ENCODE results near the gene VAPA.

VAPA gene

DNA sequence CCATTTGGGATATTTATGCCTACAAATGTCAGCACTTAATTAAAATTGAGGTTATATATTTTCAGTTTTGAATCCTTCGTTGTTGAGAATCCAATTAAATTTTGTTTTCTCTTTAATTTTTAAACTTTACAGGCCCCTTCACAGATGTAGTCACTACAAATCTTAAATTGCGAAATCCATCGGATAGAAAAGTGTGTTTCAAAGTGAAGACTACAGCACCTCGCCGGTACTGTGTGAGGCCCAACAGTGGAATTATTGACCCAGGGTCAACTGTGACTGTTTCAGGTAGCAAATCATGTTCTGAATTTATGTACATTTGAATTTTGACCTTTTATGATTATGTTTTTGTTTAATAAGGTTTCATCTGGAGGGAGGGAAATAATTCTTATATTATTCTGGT, 17.9 kb downstream of the VAPA start:
- in situ Hi-C loops (cut with MboI; ENCODE audit: low sequenced_read_pairs), result no loop called here

GRCh38 chr18:9933865-9934264, 20.0 kb downstream of the VAPA start:
- in situ Hi-C loops (cut with MboI; ENCODE audit: low sequenced_read_pairs), result no loop called here

- in situ Hi-C loops (cut with MboI; ENCODE audit: low sequenced_read_pairs), result no loop called here
Measured at GRCh38 chr18:9934274-9934673, 20.5 kb downstream of the VAPA start.

- in situ Hi-C loops (cut with MboI; ENCODE audit: low sequenced_read_pairs), result no loop called here
Measured at GRCh38 chr18:9941103-9941502, 27.3 kb downstream of the VAPA start.

- in situ Hi-C loops (cut with MboI; ENCODE audit: low sequenced_read_pairs), result no loop called here
Measured at GRCh38 chr18:9941660-9942059, 27.8 kb downstream of the VAPA start.

GRCh38 chr18:9943311-9943710, 29.5 kb downstream of the VAPA start:
- in situ Hi-C loops (cut with MboI; ENCODE audit: low sequenced_read_pairs), result no loop called here

DNA sequence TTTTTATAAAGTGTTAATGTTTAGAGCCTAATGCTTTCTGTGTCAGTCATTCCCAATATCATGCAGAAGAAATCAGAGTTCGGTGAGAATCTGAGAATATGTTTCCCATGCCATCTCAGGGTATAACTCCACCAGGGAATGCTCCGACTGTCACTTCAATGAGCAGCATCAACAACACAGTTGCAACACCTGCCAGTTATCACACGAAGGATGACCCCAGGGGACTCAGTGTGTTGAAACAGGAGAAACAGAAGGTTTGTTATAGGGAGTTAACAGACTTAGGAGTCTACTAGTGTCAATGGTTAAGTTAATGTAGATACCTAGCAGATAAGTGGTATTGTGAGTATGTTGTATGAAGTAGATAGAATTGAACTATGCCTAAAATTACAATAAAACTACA, 31.0 kb downstream of the VAPA start:
- in situ Hi-C loops (cut with MboI; ENCODE audit: low sequenced_read_pairs), result no loop called here

DNA sequence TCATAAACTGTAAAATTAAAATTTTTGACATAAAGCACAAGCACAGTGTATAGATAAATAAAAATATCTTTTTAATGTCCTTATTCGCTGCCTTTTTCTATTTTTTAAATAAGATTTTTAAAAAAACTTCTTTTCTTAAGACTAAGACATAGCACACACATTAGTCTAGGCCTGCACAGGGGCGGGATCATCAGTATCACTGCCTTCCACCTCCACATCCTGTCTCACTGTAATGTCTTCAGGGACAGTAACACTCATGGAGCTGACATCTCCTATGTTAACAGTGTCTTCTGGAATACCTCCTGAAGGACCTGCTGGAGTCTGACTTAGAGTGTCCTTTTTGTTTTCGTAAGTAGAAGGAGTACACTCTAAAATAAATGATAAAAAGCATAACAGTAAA, 33.0 kb downstream of the VAPA start:
- in situ Hi-C loops (cut with MboI; ENCODE audit: low sequenced_read_pairs), result no loop called here

GRCh38 chr18:9947248-9947647, 33.4 kb downstream of the VAPA start:
- in situ Hi-C loops (cut with MboI; ENCODE audit: low sequenced_read_pairs), result no loop called here

- in situ Hi-C loops (cut with MboI; ENCODE audit: low sequenced_read_pairs), result no loop called here
Measured at GRCh38 chr18:9949315-9949714, 35.5 kb downstream of the VAPA start.

- in situ Hi-C loops (cut with MboI; ENCODE audit: low sequenced_read_pairs), result no loop called here
Measured at GRCh38 chr18:9949861-9950260, 36.0 kb downstream of the VAPA start.

- in situ Hi-C loops (cut with MboI; ENCODE audit: low sequenced_read_pairs), result no loop called here
Measured at GRCh38 chr18:9950289-9951016, 36.6 kb downstream of the VAPA start.

DNA sequence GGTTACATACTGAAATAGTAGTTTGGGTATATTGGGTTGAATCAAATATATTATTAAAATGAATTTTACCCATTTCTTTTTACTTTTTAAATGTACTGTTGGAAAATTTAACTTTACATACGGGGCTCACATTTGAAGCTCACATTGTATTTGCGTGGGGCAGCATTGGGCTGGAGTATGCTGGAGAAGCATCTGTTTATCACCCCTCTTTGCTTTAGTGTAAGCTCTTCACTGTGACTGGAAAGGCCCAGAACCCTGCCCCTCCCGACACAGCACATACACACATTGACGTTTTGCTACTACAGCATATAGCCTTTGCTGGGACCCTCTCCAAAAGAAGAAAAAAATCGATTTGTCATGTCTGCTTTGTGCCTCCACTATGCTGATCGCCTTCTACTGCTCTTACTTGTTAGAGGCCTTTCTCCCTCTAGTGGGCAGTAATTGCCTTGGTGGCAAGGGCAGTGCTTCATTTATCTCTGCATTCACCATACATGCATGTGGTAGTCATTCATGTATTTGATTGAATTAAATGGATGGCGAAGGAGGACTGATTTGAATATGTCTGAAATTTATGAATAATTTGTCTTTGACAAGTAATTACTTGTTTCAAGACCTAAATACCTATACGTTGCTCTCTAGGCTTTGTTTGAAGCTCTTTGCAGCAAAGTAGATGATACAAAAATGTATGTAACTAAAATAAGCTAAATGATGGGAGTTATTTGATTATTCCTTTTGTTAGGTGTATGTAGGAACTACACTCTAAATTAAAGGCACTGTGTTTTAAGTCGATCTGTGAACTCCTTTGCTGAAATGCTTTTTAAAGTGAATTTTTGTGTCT, 37.4 kb downstream of the VAPA start:
- in situ Hi-C loops (cut with MboI; ENCODE audit: low sequenced_read_pairs), result no loop called here

DNA sequence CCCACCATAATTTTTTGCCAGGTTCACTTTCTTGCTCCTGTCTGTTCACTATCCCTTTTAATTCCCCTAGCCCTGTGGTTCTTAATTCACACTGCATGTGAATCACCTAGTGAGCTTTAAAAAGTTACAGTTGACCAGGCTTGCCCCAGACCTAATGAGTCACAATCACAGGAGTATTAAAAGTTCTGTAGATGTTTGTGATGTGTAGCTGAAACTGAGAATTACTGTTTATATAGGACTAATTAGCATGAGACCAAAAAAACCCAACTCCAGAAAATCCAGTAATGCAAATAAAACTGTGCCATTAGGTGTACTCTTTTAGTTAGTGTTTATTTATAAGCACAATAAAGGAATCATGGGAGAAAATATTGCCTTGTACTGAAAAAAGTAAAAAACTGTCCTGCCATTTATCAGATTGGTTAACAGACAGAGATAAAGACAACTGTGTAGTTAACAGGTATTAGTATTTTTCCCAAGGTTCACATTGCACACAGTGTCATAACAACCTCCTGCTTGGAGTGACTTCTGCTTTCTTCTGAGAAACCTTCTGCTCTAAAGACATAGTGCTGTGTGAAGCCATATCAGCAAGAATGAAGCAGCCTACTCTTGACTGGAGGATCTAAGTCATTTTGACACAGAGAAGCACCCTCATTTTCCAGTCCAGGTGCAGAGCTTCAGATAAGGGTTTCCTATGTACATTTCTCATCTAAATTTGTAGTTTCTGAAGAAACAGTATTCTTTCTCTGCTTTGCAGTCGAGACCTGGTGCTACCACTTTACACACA, 39.0 kb downstream of the VAPA start:
- in situ Hi-C loops (cut with MboI; ENCODE audit: low sequenced_read_pairs), result no loop called here

GRCh38 chr18:9958861-9959399, 45.1 kb downstream of the VAPA start:
- in situ Hi-C loops (cut with MboI; ENCODE audit: low sequenced_read_pairs), result no loop called here

DNA sequence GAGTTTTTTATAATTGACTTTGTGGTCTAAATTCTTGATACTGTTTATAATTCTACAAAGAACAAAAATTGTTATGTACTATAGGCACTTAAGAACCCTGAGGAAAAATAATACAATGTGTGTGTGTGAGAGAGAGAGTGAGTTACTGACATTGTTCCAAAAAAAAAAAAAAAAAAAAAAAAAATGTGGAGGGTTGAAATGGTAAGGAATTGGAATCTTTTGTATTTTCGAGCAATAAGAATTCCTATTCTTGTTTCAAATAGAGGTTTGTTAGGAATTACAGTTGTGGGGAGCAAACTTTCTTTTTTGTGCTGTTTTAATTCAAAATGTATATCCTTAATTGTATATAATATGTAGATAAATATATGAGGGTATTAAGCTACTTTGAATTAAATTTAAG, 45.7 kb downstream of the VAPA start:
- in situ Hi-C loops (cut with MboI; ENCODE audit: low sequenced_read_pairs), result no loop called here

DNA sequence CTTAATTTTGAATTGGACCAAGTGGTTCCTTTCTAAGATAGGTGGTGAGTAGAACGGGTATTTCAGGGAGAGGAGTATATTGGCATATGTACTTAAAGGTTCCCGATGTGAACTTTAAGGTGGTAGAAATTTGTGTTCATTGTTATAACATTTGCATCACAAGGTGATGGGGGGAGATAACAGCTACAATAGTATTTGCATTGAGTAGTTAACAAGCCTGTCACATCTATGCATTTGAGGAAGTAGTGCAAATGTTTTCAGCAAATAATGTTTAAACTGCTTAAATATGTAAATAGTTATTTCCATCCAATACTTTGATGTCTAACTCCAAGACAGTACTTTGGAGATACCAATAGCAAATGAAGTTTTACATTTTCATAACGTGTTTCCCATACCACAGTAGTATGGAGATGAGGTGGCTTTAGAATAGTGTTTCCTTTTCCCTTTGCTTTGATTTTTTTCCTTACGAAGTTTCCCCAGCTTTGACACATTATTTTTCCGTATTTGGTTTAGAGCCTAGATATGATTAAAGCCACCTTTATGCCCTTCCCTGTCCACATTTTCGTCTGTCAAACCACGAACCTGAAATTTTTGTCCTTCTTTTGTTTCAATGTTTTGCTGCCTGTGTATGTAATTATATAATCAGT, 46.6 kb downstream of the VAPA start:
- in situ Hi-C loops (cut with MboI; ENCODE audit: low sequenced_read_pairs), result no loop called here

- in situ Hi-C loops (cut with MboI; ENCODE audit: low sequenced_read_pairs), result no loop called here
Measured at GRCh38 chr18:9961041-9961440, 47.2 kb downstream of the VAPA start.

DNA sequence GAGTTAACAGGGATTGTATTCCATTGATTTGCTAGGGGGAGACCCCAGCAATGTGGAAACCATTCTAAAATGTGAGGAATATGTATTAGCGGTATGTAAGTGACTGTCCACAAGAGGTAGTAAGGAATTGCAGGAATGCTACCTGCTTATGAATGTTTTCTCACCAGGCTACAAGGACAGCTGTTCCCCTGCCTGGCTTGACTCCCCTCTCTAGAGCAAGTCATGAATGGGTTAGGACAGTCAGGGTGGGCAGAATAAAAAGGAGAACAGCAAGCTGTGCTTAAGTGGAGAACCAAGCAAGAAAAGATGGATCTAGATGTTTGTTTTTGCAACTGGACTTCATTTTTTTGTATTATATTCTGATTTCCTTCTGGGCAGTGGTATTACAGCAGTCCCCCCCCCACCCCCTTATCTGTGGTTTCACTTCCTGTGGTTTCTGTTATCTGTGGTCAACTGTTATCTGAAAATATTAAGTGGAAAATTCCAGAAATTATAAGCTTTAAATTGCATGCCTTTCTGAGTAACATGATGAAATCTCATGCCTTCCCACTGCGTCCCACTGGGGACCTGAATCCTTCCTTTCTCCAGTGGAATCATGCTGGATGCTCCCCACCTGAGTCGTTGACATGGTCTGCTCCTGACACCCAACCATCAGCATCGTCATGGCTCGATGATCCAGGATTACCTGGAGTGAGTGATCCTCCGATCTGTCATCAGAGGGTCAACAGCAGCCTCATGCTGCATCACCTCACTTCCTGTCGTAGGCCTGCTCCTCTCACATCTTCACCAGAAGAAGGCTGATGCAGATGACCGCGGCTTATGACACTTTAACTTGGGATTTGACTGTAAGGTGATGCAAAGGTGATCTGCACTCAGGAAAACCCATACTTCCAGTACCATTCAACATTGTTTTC, 52.2 kb downstream of the VAPA start:
- in situ Hi-C loops (cut with MboI; ENCODE audit: low sequenced_read_pairs), result no loop called here
